Hepatocyte (in vitro differentiated cells): ENCODE results near the gene ST14.

Experiments used
- EZH2phosphoT487 ChIP-seq: fragments of 200-600 bp; sonication (generic); IDR thresholded peaks from one replicate; pipeline ENCODE4 v1.6.1; 2018; ENCODE audit warnings: antibody characterized with exemption, mild to moderate bottlenecking, low read depth, moderate library complexity; ENCODE audit not compliant: unreplicated experiment, severe bottlenecking
- TF ChIP-seq, protein P1 (sequence below): fragments of 200-600 bp; sonication (generic); IDR thresholded peaks from 2 replicates; pipeline ENCODE4 v1.5.1; 2016; ENCODE audit warnings: antibody characterized with exemption, mild to moderate bottlenecking; ENCODE audit not compliant: poor library complexity

- TF ChIP-seq, protein P1, sequence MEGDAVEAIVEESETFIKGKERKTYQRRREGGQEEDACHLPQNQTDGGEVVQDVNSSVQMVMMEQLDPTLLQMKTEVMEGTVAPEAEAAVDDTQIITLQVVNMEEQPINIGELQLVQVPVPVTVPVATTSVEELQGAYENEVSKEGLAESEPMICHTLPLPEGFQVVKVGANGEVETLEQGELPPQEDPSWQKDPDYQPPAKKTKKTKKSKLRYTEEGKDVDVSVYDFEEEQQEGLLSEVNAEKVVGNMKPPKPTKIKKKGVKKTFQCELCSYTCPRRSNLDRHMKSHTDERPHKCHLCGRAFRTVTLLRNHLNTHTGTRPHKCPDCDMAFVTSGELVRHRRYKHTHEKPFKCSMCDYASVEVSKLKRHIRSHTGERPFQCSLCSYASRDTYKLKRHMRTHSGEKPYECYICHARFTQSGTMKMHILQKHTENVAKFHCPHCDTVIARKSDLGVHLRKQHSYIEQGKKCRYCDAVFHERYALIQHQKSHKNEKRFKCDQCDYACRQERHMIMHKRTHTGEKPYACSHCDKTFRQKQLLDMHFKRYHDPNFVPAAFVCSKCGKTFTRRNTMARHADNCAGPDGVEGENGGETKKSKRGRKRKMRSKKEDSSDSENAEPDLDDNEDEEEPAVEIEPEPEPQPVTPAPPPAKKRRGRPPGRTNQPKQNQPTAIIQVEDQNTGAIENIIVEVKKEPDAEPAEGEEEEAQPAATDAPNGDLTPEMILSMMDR = no peak
- TF ChIP-seq EZH2phosphoT487 = no peak
Measured at GRCh38 chr11:130156108-130157022, 3.2 kb upstream of the ST14 start.
